ENCODE data around the gene COL27A1. TPM values are rescaled to one million over a fixed set of nuclear protein-coding genes. Genes with fewer than 3 reads are reported as not detected.

COL27A1 gene
- polyA plus RNA-seq, 1 of the 3 experiments (the other 2 are of a cell fraction): 8.7 TPM

- Histone ChIP-seq H3F3A (replicated peaks; ENCODE audit: insufficient read depth) (peaks cover 4% of the 10 kb centered on the region), H3K4me2 (no peak overlapping the region), H3K4me3 (ENCODE audit: low read depth in 2 of 2, low read length in 1 of 2) (no peak overlapping the region), H3K79me2 (ENCODE audit: insufficient read depth) (no peaks in the 10 kb centered on the region), H3K36me3 (replicated peaks in 1 of 2; ENCODE audit: control insufficient read depth in 1 of 2, insufficient read depth in 2 of 2, low read length in 1 of 2) (no peaks in the 10 kb centered on the region), H3K27ac (ENCODE audit: low read depth in 2 of 2, low read length in 1 of 2) (no peak overlapping the region), H3K9ac (no peak overlapping the region), H3K4me1 (ENCODE audit: control insufficient read depth in 1 of 2, insufficient read depth in 2 of 2, low read depth in 1 of 2, low read length in 1 of 2) (peaks cover 0 to 8% of the 10 kb centered on the region in 2 experiments; a peak in 1 of 4 replicates), H2AFZ (ENCODE audit: low read depth) (no peak overlapping the region), H3K9me2 (no peaks in the 10 kb centered on the region), H3K9me3 (no peaks in the 10 kb centered on the region), H4K20me1 (ENCODE audit: insufficient read depth) (no peaks in the 10 kb centered on the region), H3K27me3 (ENCODE audit: insufficient read depth) (no peaks in the 10 kb centered on the region)
- TF ChIP-seq EP300 (IDR thresholded peaks at IDR 0.05; ENCODE audit: borderline replicate concordance in 1 of 2, low read depth in 1 of 2, low read length in 1 of 2) (no peak), PBX3 (IDR thresholded peaks at IDR 0.05) (no peak), NRF1 (IDR thresholded peaks at IDR 0.05; ENCODE audit: low read depth, low read length) (no peak), TEAD4 (IDR thresholded peaks at IDR 0.05; ENCODE audit: borderline replicate concordance, insufficient read depth) (no peak), CTCF (IDR thresholded peaks at IDR 0.05) (no peak), EZH2phosphoT487 (IDR thresholded peaks at IDR 0.05; ENCODE audit: borderline replicate concordance, low read depth) (no peak), GATA2 (CRISPR knock-in tag; IDR thresholded peaks at IDR 0.05) (no peak), JUND (IDR thresholded peaks at IDR 0.05) (no peak), RFX5 (IDR thresholded peaks at IDR 0.05; ENCODE audit: low read length) (no peak), TAF1 (IDR thresholded peaks at IDR 0.05; ENCODE audit: borderline replicate concordance, low read depth, low read length) (no peak), CHD2 (IDR thresholded peaks at IDR 0.05; ENCODE audit: low read length, partially characterized antibody) (no peak)
- 100% methylated on average over 5 of the region's 5 CpGs for WGBS (ENCODE audit: low lambda C conversion rate)
- POLR2A ChIA-PET: no interaction called here
- DNase-seq: no peak
- CTCF ChIA-PET: interaction anchor here (1.2 to 16.3 kb wide), 7 partner anchors 11 to 192 kb away, joined by 5 to 186 read pairs (median 63); partner anchors contain the start of gene COL27A1
Observed at GRCh38 chr9:114274217-114274616, 118.9 kb downstream of the COL27A1 start.

GRCh38 chr9:114275246-114276004 is 120.1 kb downstream of the COL27A1 start:
- DNase-seq: no peak
- no peak overlapping the region for H3K4me3 ChIP-seq (ENCODE audit: low read depth in 2 of 2, low read length in 1 of 2)
- H3K79me2 ChIP-seq (ENCODE audit: insufficient read depth): no peaks in the 10 kb centered on the region
- TF ChIP-seq ZBTB33 (IDR thresholded peaks at IDR 0.05; ENCODE audit: borderline replicate concordance, low read depth) (no peak), REST (IDR thresholded peaks at IDR 0.05; ENCODE audit: low read depth, low read length) (no peak), TAF1 (IDR thresholded peaks at IDR 0.05; ENCODE audit: borderline replicate concordance, low read depth, low read length) (no peak), FOSL2 (IDR thresholded peaks at IDR 0.05; ENCODE audit: borderline replicate concordance, low read depth) (no peak), RCOR1 (IDR thresholded peaks at IDR 0.05; ENCODE audit: low read length) (no peak)
- no peaks in the 10 kb centered on the region for H3K36me3 ChIP-seq (replicated peaks in 1 of 2; ENCODE audit: control insufficient read depth in 1 of 2, insufficient read depth in 2 of 2, low read length in 1 of 2)
- no peaks in the 10 kb centered on the region for H3K27me3 ChIP-seq (ENCODE audit: insufficient read depth)
- H3K4me2 ChIP-seq: no peak overlapping the region
- no peaks in the 10 kb centered on the region for H4K20me1 ChIP-seq (ENCODE audit: insufficient read depth)
- H3K9ac ChIP-seq: no peak overlapping the region
- H3K27ac ChIP-seq (ENCODE audit: low read depth in 2 of 2, low read length in 1 of 2): no peak overlapping the region
- H3K9me3 ChIP-seq: no peaks in the 10 kb centered on the region
- H3F3A ChIP-seq (replicated peaks; ENCODE audit: insufficient read depth): peaks cover 7% of the 10 kb centered on the region
- no peak overlapping the region for H2AFZ ChIP-seq (ENCODE audit: low read depth)
- peaks cover 0 to 8% of the 10 kb centered on the region in 2 experiments; a peak in 1 of 4 replicates for H3K4me1 ChIP-seq (ENCODE audit: control insufficient read depth in 1 of 2, insufficient read depth in 2 of 2, low read depth in 1 of 2, low read length in 1 of 2)
- ChIA-PET CTCF (interaction anchor here (0.9 to 16.3 kb wide), 3 partner anchors 14 to 167 kb away, joined by 4 to 186 read pairs (median 85); partner anchors contain the start of gene COL27A1), POLR2A (no interaction called here)
- WGBS (ENCODE audit: low lambda C conversion rate): 82% methylated on average over 9 of the region's 15 CpGs
- H3K9me2 ChIP-seq: no peaks in the 10 kb centered on the region
